NCI-H2196 treated with DMSO at 0.1 percent for 48 hours (cell line): ENCODE results near the gene XIST.
"Not testable (repeated sequence)": the region's sequence is repeated elsewhere in the genome, so short reads cannot be mapped to it uniquely, and the experiment has no call there.

Experiments used
- DNase-seq: peaks from one replicate; lab custom pipeline; 2025; ENCODE audit not compliant: unreplicated experiment; lab: John Stamatoyannopoulos, UW

The XIST gene

GRCh38 chrX:73852467-73852866 lies at the start of gene XIST:
TSS of gene XIST (minus strand) at chrX:73852714.
- DNase-seq: no peak

DNA sequence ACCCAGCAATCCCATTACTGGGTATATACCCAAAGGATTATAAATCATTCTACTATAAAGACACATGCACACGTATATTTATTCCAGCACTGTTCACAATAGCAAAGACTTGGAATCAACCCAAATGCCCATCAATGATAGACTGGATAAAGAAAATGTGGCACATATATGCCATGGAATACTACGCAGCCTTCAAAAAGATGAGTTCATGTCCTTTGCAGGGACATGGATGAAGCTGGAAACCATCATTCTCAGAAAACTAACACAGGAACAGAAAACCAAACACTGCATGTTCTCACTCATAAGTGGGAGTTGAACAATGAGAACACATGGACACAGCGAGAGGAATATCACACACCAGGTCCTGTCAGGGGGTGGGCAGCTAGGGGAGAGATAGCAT lies 45.8 kb upstream of the XIST start:
- DNase-seq: not testable (repeated sequence)

DNA sequence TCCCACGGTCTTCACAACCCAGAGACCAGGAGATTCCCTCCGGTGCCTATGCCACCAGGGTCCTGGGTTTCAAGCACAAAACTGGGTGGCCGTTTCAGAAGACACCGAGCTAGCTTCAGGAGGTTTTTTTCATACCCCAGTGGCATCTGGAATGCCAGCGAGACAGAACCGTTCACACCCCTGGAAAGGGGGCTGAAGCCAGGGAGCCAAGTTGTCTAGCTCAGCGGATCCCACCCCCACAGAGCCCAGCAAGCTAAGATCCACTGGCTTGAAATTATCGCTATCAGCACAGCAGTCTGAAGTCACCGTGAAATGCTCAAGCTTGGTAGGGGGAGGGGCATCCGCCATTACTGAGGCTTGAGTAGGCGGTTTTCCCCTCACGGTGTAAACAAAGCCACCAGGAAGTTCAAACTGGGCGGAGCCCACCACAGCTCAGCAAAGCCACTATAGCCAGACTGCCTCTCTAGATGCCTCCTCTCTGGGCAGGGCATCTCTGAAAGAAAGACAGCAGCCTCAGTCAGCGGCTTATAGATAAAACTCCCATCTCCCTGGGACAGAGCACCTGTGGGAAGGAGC lies 40.1 kb upstream of the XIST start:
- not testable (repeated sequence) for DNase-seq

GRCh38 chrX:73882260-73882659 lies 29.7 kb upstream of the XIST start:
- not testable (repeated sequence) for DNase-seq

GRCh38 chrX:73877687-73878086 lies 25.2 kb upstream of the XIST start:
- DNase-seq: no peak

DNA sequence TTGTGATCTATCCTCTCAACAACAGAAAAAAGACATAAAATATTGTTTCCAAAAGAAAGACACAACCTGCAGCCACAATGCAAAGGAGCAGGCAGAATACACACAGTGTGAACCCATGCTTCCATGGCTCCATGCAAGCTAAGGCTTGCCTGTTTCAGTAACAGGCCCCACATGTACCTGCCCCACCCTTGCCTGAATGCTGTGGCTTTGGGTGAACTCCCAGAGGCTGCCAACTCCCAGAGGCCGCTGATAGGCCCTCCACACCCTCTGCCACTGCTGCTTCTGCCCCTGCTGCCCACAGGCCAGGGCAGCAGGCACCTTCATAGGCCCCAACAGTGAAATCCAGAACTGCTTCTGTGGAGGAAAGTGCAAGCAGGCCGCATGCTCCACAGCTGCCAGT lies 24.4 kb upstream of the XIST start:
- no peak for DNase-seq

DNA sequence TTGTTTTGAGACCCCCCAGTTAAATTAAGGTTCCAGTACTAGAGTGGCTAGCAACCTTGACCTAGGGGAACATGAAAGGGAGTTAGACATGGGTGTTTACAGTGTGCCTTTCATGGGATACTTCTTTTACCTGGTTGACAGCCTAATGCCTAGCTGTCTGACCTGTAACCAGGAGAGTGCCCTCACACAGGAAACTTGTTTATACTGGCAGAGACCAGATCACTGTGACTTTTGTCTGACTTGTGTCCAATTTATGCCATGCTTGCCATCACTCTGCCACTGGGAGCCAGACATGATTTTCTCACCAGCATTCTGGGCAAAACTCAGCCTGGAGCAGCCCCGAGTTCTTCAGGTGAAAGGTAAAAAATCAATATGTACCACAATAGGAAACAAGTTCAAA lies 16.4 kb upstream of the XIST start:
- DNase-seq: no peak

DNA sequence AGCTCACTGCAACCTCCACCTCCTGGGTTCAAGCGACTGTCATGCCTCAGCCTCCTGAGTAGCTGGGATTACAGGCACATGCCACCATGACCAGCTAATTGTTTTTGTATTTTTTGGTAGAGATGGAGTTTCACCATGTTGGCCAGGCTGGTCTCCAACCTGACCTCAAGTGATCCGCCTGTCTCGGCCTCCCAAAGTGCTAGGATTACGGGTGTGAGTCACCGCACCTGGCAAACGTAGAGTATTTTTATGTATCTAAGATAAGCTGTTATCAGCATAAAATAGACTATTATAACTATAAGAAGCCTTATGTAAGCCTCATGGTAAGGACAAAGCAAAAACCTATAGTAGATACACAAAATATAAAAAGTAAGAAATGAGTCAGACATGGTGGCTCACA lies 14.6 kb upstream of the XIST start:
- DNase-seq: no peak

- no peak for DNase-seq
Observed at GRCh38 chrX:73863852-73864251, 11.3 kb upstream of the XIST start.

DNA sequence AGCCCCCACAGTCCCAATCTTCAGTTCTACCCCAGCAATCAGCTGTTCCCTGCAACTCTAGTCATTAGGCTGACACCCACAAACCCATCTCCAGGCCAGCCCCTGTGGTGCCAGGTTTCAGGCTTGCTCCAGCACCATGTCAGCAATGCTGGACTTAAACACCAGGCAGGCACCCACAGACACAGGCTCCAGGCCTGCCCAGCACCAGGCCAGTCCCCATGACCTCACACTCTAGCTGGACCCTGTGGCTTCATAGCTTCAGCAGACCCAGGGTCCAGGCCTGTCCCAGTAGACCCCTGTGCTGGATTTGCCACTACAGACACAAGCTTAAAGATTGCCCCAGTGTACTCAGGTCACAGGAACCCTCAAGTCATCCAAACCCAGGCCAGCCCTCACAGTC lies 10.8 kb upstream of the XIST start:
- DNase-seq: no peak

- DNase-seq: no peak
Observed at GRCh38 chrX:73859622-73860021, 7.1 kb upstream of the XIST start.

DNA sequence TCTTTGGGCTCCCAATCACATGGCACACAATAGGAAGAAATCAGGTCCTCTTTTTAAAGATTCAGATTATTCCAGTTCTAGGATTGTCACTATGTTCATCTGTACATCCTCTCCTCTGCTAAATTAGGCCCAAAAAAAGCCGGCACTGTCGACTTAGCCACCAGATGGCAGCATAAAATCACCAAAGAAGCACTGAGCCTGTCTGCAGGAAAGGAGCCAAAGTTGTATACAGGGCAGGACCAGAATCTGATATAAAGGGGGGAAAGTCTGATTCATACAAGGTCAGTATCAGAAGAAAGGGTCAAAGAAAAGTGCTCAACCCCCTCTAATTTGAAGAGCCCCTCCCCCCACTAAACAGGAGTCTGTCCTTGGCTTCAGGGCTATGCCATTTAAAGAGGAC lies 3.0 kb upstream of the XIST start:
- peak; percentile 0 for DNase-seq

- no peak for DNase-seq
Observed at GRCh38 chrX:73852022-73852421, 492 bp downstream of the XIST start.

DNA sequence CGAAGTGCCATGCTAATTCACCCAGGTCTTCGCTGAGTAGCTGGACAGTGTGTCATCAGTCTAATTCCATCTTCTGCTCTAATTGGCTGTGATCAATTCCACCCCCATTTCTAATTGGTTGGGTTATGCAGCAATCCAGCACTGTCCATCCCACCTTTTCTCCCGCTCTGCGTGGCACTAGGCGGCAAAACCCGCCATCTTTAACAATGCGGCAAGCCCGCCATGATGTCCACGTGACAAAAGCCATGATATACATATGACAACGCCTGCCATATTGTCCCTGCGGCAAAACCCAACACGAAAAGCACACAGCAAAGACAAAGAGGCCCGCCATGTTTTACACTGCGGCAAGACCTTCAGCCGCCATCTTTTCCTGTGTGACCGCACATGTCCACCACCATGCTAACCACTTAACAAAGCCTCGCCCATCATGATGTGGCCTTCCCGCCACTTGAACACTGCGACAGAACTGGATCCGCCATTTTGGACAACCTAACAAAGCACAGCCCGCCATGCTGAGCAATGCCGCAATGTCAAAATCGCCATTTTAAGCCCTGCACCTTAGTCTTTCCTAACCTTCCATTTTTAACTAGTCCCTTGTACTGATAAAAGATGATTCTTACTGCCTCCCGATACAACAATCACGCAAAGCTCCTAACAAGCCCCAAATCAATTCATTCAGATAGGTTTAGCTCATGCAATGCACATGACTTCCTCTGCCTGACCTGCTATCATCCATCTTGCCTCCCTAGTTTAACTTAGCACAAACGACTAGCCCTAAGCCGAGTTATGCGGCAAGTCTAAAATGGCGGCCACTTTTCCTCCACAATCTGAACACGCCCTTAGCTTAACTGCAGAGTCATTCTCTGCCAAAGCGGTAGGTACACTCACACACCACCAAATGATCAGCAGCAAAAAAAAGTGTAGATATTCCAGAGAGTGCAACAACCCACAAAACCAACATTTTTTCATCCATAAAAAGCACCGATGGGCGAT lies 1.2 kb downstream of the XIST start:
- no peak for DNase-seq

- no peak for DNase-seq
Observed at GRCh38 chrX:73850124-73851013, 2.1 kb downstream of the XIST start.

DNA sequence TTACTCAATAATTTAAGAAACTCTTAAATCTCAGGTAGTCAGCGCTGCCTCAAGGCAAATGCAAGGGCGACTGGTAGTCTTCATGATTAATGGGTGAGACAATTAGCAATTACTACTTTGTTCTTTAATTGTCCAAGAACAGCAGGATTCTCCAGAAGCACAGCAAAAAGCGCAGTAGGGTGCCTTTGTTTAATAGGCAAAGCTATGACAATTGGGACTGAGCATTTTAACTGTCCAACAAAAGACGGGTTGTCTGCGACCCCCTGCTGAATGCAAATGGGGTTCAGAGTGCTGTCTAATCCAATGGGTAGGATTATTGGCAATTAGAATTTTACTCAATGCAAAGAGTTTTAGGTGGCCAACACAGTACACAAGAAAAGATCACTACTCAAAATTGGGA lies 3.4 kb downstream of the XIST start:
- no peak for DNase-seq

DNA sequence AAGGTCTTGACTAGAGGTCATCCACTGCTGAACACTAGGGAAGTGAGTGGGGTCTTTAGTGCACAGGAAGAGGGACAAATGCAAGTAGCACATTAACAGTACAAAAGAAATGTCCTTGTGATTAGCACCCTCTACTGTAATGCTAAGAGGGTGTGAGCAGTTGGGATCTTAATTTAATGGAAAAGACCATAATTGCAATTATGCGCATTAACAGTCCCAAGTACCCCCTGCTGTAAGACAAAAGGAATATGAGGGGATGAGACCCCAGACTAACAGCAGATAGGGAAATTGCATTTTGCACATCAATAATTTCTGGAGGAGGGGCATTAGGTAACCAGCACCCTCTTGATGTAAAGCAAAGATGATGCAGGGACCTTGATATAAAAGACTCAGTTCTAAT lies 4.5 kb downstream of the XIST start:
- DNase-seq: no peak

DNA sequence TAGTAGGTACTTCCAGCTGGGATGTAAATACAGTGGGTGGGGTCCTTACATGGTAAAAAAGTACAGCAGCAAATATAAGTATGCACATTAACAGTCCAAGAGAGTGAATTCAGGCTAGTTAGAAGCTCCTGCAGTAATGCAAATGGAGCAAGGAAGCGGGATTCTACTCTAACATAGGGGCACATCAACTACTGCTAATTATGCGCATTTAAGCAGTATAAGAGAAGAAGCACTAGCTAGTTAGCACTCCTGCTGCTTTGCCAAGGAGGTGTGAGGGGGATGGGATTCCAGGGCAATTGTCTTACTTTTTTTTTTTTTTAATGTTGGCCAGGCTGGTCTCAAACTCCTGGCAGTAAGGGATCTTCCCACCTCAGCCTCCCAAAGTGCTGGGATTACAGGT lies 5.4 kb downstream of the XIST start:
- no peak for DNase-seq

DNA sequence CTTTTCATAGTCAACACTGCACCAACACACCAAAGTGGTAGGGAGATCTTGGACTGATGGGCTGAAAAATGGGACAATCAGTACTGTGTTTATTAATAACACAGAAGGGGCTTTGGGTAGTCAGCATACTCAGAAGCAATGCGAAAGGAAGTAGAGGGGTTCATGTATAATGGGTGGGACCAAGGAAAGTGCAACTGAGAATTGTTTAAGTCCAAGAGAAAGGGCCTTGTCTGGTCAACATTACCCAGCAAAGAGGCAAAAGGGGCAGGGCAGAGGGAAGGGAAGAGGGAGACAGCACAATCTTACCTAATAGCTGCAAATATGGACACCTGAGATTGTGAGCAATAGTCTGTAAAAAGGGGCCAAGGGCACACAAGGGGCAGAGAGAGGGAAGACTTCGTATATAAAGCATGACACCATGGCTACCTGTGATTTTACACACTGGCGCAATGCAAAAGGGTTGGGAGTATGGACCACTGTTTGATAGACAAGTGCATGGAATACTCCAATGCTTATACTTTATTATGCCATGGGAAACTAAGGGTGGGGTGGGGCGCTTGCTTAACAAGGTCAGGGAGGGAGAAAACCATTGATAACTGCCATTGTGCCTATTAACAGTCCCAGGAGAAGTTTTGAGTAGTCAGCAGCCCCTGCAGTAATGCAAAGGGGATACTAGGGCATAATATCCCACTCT lies 9.8 kb downstream of the XIST start:
- DNase-seq: no peak

- DNase-seq: no peak
Observed at GRCh38 chrX:73841337-73841736, 11.2 kb downstream of the XIST start.
